G401 (cell line): ENCODE results near the gene METTL27. TPM values are rescaled to one million over a fixed set of nuclear protein-coding genes. Genes with fewer than 3 reads are reported as not detected.
"Not testable (repeated sequence)": the region's sequence is repeated elsewhere in the genome, so short reads cannot be mapped to it uniquely, and the experiment has no call there.

Source experiments
- DNase-seq: peaks from one replicate; pipeline ENCODE4 v3.0.0-alpha.2; 2015; ENCODE audit warnings: low spot score
- in situ Hi-C: cut with HindIII; loops from 2 replicates; pipeline ENCODE4 v1.10.0; 2016; ENCODE audit warnings: low sequenced_read_pairs, mixed read lengths
- total RNA-seq: library from RNA; depleted of rRNA; stranded (reverse); fragments of >200 nt; shearing (Covaris generic); gene quantifications from 2 replicates; pipeline ENCODE4 v1.2.3, GENCODE V29; 2014; rRNA removed

The METTL27 gene
- total RNA-seq, 1 experiment from 2014 or later = not detected

- DNase-seq, in situ Hi-C loops: not testable (repeated sequence)
Observed at GRCh38 chr7:73796656-73797055, 45.7 kb downstream of the METTL27 start.

GRCh38 chr7:73795188-73795587, 47.1 kb downstream of the METTL27 start:
- in situ Hi-C loops, DNase-seq: not testable (repeated sequence)

GRCh38 chr7:73791170-73791690, 51.1 kb downstream of the METTL27 start:
- in situ Hi-C loops, DNase-seq: not testable (repeated sequence)

GRCh38 chr7:73789051-73789450, 53.3 kb downstream of the METTL27 start:
- in situ Hi-C loops = no loop called here
- DNase-seq = no peak

- in situ Hi-C loops, DNase-seq: not testable (repeated sequence)
Observed at GRCh38 chr7:73787786-73788048, 54.6 kb downstream of the METTL27 start.

GRCh38 chr7:73786588-73786987, 55.7 kb downstream of the METTL27 start:
- in situ Hi-C loops = no loop called here
- DNase-seq = no peak

Other genes starting within 250 kb of the METTL27 start
- not detected in 2 replicates for gene MLXIPL, start 218.0 kb downstream of the METTL27 start, total RNA-seq
- gene VPS37D, start 174.7 kb downstream of the METTL27 start, total RNA-seq = 8.3 and 9.8 TPM in 2 replicates
- gene DNAJC30, start 159.1 kb downstream of the METTL27 start, total RNA-seq = 12.4 and 19.6 TPM in 2 replicates
- gene BUD23, start 158.9 kb downstream of the METTL27 start, total RNA-seq = 203 and 204 TPM in 2 replicates
- 2.5 and 6.5 TPM in 2 replicates for gene STX1A, start 122.8 kb downstream of the METTL27 start, total RNA-seq
- 34.2 and 41.1 TPM in 2 replicates for gene ABHD11, start 103.7 kb downstream of the METTL27 start, total RNA-seq
- not detected in 2 replicates for gene CLDN3, start 72.2 kb downstream of the METTL27 start, total RNA-seq
- 1.6 and 2.8 TPM in 2 replicates for gene CLDN4, start 11.5 kb downstream of the METTL27 start, total RNA-seq
- not detected in 2 replicates for gene TMEM270, start 18.6 kb upstream of the METTL27 start, total RNA-seq
- gene ELN, start 185.7 kb upstream of the METTL27 start, total RNA-seq = 0.20 TPM in 1 of 2 replicates, not detected in the other
- gene LIMK1, start 241.3 kb upstream of the METTL27 start, total RNA-seq = 39.1 and 49.4 TPM in 2 replicates